ENCODE measurements around the gene PAPPA.

- TF ChIP-seq CTCF (IDR thresholded peaks at IDR 0.05) (no peak), EP300 (IDR thresholded peaks at IDR 0.05) (no peak), POLR2A (IDR thresholded peaks at IDR 0.05) (no peak)
Observed at GRCh38 chr9:116432051-116432450, 278.5 kb downstream of the PAPPA start.
